Neural cell (in vitro differentiated cells): ENCODE data around the gene TCF12. TPM values are rescaled to one million over a fixed set of nuclear protein-coding genes. Genes with fewer than 3 reads are reported as not detected.

ENCODE experiments used
- H2AFZ ChIP-seq: fragments of 200-600, 300-800 bp; sonication (generic), shearing (Covaris generic); 2 replicates; pipeline ENCODE4 v1.6.0; 2014; ENCODE audit warnings: low read depth, mild to moderate bottlenecking, antibody characterized with exemption, low read length, moderate library complexity
- H3F3A ChIP-seq: fragments of 200-600 bp; shearing (Covaris generic); 2 replicates; pipeline ENCODE4 v1.6.1; 2016; ENCODE audit warnings: mild to moderate bottlenecking, moderate library complexity, mixed read lengths, antibody characterized with exemption, low read length; ENCODE audit not compliant: insufficient read depth, poor library complexity, severe bottlenecking
- H3K27ac ChIP-seq: fragments of 200-600, 300-800 bp; sonication (generic), shearing (Covaris generic); 2 replicates; pipeline ENCODE4 v1.5.1; 2014; ENCODE audit warnings: mild to moderate bottlenecking, low read length, moderate library complexity
- H3K27me3 ChIP-seq: fragments of 300-800, 200-600 bp; sonication (generic), shearing (Covaris generic); 2 replicates; pipeline ENCODE4 v1.6.0; 2014; ENCODE audit warnings: mild to moderate bottlenecking, low read depth, low read length, moderate library complexity; ENCODE audit not compliant: insufficient read depth
- H3K36me3 ChIP-seq: fragments of 300-800, 200-600 bp; sonication (generic), shearing (Covaris generic); 2 replicates; pipeline ENCODE4 v1.5.1; 2014; ENCODE audit warnings: mild to moderate bottlenecking, antibody characterized with exemption, low read length, moderate library complexity; ENCODE audit not compliant: insufficient read depth
- H3K4me2 ChIP-seq: fragments of 300-800, 200-600 bp; sonication (generic), shearing (Covaris generic); 2 replicates; pipeline ENCODE4 v1.6.0; 2014; ENCODE audit warnings: mild to moderate bottlenecking, low read length
- H3K4me3 ChIP-seq: fragments of 300-800, 200-600 bp; sonication (generic), shearing (Covaris generic); 2 replicates; pipeline ENCODE4 v1.5.1; 2014; ENCODE audit warnings: mild to moderate bottlenecking, low read length, moderate library complexity
- H3K79me2 ChIP-seq: fragments of 200-600 bp; shearing (Covaris generic); replicated peaks from 2 replicates; pipeline ENCODE4 v1.6.0; 2014; ENCODE audit warnings: mild to moderate bottlenecking, low read length, moderate library complexity; ENCODE audit not compliant: insufficient read depth
- H3K9ac ChIP-seq: fragments of 300-800, 200-600 bp; sonication (generic), shearing (Covaris generic); 2 replicates; pipeline ENCODE4 v1.6.1; 2016; ENCODE audit warnings: mild to moderate bottlenecking, low read length, mixed read lengths
- H3K9me2 ChIP-seq: fragments of 200-600 bp; shearing (Covaris generic); 2 replicates; pipeline ENCODE4 v1.6.1; 2016; ENCODE audit warnings: mild to moderate bottlenecking, low read length, mixed read lengths; ENCODE audit not compliant: insufficient read depth
- H3K9me3 ChIP-seq: fragments of 200-600, 300-800 bp; sonication (generic), shearing (Covaris generic); 2 replicates; pipeline ENCODE4 v1.6.1; 2016; ENCODE audit warnings: mild to moderate bottlenecking, mixed run types, low read length, moderate library complexity, mixed read lengths
- H4K20me1 ChIP-seq: fragments of 200-600 bp; shearing (Covaris generic); 2 replicates; pipeline ENCODE4 v1.6.1; 2016; ENCODE audit warnings: mild to moderate bottlenecking, mixed run types; ENCODE audit not compliant: insufficient read depth
- EP300 ChIP-seq: fragments of 450-650 bp; conservative IDR thresholded peaks from 2 replicates; pipeline ENCODE4 v1.6.1; 2014; ENCODE audit warnings: antibody characterized with exemption, mild to moderate bottlenecking, moderate library complexity; ENCODE audit not compliant: poor library complexity, severe bottlenecking
- EZH2 ChIP-seq: fragments of 200-600, 300-800 bp; shearing (Covaris generic), sonication (generic); IDR thresholded peaks from 2 replicates; pipeline ENCODE4 v1.6.1; 2014; ENCODE audit warnings: antibody characterized with exemption, low read length, borderline replicate concordance, mild to moderate bottlenecking; ENCODE audit not compliant: insufficient read depth, poor library complexity, severe bottlenecking
- MXI1 ChIP-seq: fragments of 450-650 bp; conservative IDR thresholded peaks from 2 replicates; pipeline ENCODE4 v1.6.1; 2014; ENCODE audit warnings: antibody characterized with exemption, mild to moderate bottlenecking; ENCODE audit not compliant: poor library complexity, severe bottlenecking
- POLR2AphosphoS5 ChIP-seq: IDR thresholded peaks from 2 replicates; pipeline ENCODE4 v1.6.1; 2012
- RAD21 ChIP-seq: fragments of 450-650 bp; conservative IDR thresholded peaks from 2 replicates; pipeline ENCODE4 v1.6.1; 2014; ENCODE audit warnings: antibody characterized with exemption, mild to moderate bottlenecking, moderate library complexity
- SMC3 ChIP-seq: fragments of 450-650 bp; conservative IDR thresholded peaks from 2 replicates; pipeline ENCODE4 v1.6.1; 2014; ENCODE audit warnings: antibody characterized with exemption, mild to moderate bottlenecking, moderate library complexity; ENCODE audit not compliant: poor library complexity
- TAF1 ChIP-seq: IDR thresholded peaks from 2 replicates; pipeline ENCODE4 v1.6.1; 2012; ENCODE audit warnings: low read depth
- polyA plus RNA-seq: library from polyadenylated mRNA; depleted of rRNA; stranded (reverse); fragments of >200 nt; gene quantifications from 2 replicates; pipeline ENCODE4 v1.2.3, GENCODE V29; 2014
- TF ChIP-seq, protein P1 (sequence below): fragments of 450-650 bp; IDR thresholded peaks from 2 replicates; pipeline ENCODE4 v1.5.1; 2014; ENCODE audit warnings: antibody characterized with exemption, mild to moderate bottlenecking, moderate library complexity; ENCODE audit not compliant: poor library complexity, severe bottlenecking
- TF ChIP-seq, protein P2 (sequence below): IDR thresholded peaks from 2 replicates; pipeline ENCODE4 v1.6.1; 2012; ENCODE audit warnings: borderline replicate concordance

Gene TCF12
- polyA plus RNA-seq, 1 donor from 2014 or later = 52.7 TPM

DNA sequence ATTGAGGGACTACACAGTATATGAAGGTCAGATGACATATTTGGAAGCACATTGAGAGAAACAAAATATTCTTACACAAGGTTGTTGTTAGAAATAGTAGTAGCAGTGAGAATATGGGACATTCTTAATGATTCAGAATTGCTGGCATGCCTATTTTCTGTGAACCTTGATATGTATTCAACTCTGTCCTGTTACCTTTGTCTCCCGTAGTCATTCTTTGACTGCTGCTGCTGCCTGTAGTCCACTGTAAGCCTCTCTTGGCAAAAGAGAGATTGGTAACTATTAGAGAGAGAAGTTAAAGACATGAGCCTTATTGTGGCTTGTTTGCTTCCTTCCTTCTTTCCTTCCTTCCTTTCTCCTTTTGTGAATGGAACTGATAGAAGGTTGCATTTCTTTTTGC lies 64.5 kb downstream of the TCF12 start:
- Histone ChIP-seq H3K4me3 (no peak overlapping the region), H3K27ac (no peak overlapping the region), H3K9me2 (no peaks in the 10 kb centered on the region), H3F3A (peaks cover 3% of the 10 kb centered on the region), H3K4me2 (no peak overlapping the region), H4K20me1 (no peaks in the 10 kb centered on the region), H3K79me2 (peaks cover 67% of the 10 kb centered on the region), H3K9me3 (no peaks in the 10 kb centered on the region), H2AFZ (no peak overlapping the region), H3K36me3 (no peaks in the 10 kb centered on the region), H3K27me3 (no peaks in the 10 kb centered on the region), H3K9ac (no peak overlapping the region)
- no peak for TF ChIP-seq POLR2AphosphoS5
- TF ChIP-seq MXI1 = no peak
- TF ChIP-seq, protein P1, sequence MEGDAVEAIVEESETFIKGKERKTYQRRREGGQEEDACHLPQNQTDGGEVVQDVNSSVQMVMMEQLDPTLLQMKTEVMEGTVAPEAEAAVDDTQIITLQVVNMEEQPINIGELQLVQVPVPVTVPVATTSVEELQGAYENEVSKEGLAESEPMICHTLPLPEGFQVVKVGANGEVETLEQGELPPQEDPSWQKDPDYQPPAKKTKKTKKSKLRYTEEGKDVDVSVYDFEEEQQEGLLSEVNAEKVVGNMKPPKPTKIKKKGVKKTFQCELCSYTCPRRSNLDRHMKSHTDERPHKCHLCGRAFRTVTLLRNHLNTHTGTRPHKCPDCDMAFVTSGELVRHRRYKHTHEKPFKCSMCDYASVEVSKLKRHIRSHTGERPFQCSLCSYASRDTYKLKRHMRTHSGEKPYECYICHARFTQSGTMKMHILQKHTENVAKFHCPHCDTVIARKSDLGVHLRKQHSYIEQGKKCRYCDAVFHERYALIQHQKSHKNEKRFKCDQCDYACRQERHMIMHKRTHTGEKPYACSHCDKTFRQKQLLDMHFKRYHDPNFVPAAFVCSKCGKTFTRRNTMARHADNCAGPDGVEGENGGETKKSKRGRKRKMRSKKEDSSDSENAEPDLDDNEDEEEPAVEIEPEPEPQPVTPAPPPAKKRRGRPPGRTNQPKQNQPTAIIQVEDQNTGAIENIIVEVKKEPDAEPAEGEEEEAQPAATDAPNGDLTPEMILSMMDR = no peak
- TF ChIP-seq, protein P2, sequence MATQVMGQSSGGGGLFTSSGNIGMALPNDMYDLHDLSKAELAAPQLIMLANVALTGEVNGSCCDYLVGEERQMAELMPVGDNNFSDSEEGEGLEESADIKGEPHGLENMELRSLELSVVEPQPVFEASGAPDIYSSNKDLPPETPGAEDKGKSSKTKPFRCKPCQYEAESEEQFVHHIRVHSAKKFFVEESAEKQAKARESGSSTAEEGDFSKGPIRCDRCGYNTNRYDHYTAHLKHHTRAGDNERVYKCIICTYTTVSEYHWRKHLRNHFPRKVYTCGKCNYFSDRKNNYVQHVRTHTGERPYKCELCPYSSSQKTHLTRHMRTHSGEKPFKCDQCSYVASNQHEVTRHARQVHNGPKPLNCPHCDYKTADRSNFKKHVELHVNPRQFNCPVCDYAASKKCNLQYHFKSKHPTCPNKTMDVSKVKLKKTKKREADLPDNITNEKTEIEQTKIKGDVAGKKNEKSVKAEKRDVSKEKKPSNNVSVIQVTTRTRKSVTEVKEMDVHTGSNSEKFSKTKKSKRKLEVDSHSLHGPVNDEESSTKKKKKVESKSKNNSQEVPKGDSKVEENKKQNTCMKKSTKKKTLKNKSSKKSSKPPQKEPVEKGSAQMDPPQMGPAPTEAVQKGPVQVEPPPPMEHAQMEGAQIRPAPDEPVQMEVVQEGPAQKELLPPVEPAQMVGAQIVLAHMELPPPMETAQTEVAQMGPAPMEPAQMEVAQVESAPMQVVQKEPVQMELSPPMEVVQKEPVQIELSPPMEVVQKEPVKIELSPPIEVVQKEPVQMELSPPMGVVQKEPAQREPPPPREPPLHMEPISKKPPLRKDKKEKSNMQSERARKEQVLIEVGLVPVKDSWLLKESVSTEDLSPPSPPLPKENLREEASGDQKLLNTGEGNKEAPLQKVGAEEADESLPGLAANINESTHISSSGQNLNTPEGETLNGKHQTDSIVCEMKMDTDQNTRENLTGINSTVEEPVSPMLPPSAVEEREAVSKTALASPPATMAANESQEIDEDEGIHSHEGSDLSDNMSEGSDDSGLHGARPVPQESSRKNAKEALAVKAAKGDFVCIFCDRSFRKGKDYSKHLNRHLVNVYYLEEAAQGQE = no peak

- H3K9ac ChIP-seq = no peak overlapping the region
- peaks cover 3% of the 10 kb centered on the region for H3F3A ChIP-seq
- peaks cover 67% of the 10 kb centered on the region for H3K79me2 ChIP-seq
- H3K4me3 ChIP-seq = no peak overlapping the region
- H2AFZ ChIP-seq = no peak overlapping the region
- no peaks in the 10 kb centered on the region for H3K36me3 ChIP-seq
- no peak overlapping the region for H3K27ac ChIP-seq
- TF ChIP-seq MXI1 (no peak), EZH2 (no peak), EP300 (no peak), POLR2AphosphoS5 (no peak), RAD21 (no peak), SMC3 (no peak), TAF1 (no peak)
- TF ChIP-seq, protein P2 = no peak
- TF ChIP-seq, protein P1 = no peak
- no peaks in the 10 kb centered on the region for H3K9me2 ChIP-seq
- no peaks in the 10 kb centered on the region for H3K9me3 ChIP-seq
- H4K20me1 ChIP-seq = no peaks in the 10 kb centered on the region
- H3K4me2 ChIP-seq = no peak overlapping the region
- no peaks in the 10 kb centered on the region for H3K27me3 ChIP-seq
These were observed 66.4 kb downstream of the TCF12 start for GRCh38 chr15:56984681-56985481.
